ENCODE measurements around the gene CCDC183. TPM values are rescaled to one million over a fixed set of nuclear protein-coding genes. Genes with fewer than 3 reads are reported as not detected.
"Not testable (repeated sequence)": the region's sequence is repeated elsewhere in the genome, so short reads cannot be mapped to it uniquely, and the experiment has no call there.

The CCDC183 gene
- total RNA-seq, 1 donor from 2014 or later: not detected

DNA sequence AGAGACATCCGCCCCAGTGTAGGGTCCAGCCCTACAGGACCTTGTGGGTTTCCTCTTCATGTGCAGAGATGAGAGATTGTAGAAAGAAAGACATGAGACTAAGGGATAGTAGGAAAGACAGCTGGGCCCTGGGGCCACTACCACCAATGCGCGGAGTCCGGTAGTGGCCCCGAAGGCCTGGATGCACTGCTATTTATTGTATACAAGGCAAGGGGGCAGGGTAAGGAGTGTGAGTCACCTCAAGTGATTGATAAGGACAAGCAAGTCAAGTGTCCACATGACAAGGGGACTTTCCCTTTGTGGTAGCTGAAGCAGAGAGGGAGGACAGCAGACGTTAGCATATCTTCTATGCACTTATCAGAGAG is 11.2 kb upstream of the CCDC183 start:
- no peak for DNase-seq (ENCODE audit: low spot score)

DNA sequence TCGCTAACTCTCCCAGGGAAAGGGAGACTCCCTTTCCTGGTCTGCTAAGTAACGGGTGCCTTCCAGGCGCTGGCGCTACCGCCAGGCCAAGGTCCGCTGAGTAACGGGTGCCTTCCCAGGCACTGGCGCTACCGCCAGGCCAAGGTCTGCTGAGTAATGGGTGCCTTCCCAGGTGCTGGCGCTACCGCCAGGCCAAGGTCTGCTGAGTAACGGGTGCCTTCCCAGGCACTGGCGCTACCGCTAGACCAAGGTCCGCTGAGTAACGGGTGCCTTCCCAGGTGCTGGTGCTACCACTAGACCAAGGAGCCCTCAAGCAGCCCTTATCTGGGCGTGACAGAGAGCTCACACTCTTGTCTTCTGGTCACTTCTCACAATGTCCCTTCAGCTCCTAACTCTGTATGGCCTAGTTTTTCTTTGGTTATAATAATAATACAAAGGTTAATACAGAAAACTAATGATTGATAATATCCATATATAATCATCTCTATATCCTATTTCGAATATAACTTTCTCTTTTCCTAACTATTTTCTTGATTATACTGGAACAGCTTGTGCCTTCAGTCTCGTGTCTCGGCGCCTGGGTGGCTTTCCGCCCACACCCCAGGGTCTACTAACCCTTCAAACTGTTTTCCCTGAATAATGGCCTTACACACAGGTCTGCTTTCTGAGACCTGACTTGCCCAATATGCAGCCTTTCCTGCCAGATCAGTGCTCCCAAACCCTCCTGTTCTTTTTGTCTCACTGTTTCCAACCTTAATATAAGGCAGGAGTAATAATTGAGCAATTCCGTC is 10.4 kb upstream of the CCDC183 start:
- DNase-seq (ENCODE audit: low spot score): not testable (repeated sequence)

DNA sequence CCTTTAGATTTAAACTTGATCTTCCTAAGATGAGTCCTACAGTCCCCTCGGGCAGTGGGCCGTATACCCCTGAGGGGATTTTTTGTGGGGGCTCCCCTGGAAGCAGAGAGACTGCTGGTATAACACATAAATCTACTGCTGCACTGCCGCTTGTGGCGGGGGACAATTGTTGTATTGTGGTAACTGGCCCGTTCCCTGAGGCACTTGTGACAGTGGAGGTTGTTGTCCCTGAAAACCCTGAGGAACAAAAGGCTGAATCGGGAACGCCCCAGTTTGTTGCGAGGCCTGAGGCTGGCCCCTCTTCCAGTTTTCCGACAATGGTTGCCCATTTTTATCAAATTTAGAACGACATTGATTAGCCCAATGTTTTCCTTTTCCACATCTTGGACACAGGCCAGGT is 9.7 kb upstream of the CCDC183 start:
- no peak for DNase-seq (ENCODE audit: low spot score)

DNA sequence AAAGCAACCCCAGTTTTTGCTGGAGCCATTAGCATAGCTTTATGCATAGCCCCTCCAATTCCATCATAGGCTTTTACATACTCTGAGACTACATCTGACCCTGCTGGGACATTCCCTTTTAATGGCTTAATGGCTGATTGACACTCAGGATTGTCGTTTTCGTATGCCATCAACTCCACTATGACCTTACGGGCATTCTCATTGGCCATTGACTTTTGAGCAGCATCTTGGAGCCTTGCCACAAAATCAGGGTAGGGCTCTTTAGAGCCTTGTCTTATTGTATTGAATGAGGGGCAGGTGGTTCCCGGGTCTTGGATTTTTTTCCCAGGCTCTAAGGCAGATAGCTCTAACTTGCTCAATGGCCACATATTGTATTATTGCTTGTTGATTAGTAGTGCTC is 9.2 kb upstream of the CCDC183 start:
- DNase-seq (ENCODE audit: low spot score): not testable (repeated sequence)

DNA sequence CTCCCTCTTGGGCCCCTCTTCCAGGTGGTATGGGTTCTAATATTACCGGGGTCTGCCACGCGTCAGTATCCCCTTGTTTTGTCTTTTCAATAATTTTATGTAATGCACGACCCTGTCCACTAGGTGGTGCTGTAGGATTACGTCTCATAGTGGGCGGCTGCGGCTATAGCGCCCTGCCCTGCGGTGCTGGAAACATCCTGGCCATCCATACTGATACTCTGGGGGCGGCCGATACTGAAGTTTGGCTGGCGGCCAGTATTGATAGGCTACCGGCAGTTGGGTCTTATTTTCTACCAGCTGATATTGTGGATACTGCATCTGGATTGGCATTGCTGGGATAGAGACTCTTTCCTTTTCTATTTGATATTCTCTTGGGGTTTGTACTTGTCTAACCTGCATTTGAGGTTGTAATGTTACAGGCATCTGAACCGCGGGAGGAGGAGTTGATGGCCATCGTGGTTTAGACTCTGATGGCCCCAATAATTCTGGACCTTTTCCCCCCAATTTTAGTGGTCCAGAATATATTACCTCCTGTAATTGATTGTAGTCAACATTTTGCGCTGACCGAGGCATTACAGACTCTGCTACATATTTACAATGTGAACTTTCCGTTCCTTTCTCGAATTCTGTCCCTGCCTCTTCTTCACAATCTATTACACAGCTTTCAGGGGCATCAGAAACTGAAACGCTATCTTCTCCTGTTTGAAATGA is 8.3 kb upstream of the CCDC183 start:
- peak; percentile 78 for DNase-seq (ENCODE audit: low spot score)

DNA sequence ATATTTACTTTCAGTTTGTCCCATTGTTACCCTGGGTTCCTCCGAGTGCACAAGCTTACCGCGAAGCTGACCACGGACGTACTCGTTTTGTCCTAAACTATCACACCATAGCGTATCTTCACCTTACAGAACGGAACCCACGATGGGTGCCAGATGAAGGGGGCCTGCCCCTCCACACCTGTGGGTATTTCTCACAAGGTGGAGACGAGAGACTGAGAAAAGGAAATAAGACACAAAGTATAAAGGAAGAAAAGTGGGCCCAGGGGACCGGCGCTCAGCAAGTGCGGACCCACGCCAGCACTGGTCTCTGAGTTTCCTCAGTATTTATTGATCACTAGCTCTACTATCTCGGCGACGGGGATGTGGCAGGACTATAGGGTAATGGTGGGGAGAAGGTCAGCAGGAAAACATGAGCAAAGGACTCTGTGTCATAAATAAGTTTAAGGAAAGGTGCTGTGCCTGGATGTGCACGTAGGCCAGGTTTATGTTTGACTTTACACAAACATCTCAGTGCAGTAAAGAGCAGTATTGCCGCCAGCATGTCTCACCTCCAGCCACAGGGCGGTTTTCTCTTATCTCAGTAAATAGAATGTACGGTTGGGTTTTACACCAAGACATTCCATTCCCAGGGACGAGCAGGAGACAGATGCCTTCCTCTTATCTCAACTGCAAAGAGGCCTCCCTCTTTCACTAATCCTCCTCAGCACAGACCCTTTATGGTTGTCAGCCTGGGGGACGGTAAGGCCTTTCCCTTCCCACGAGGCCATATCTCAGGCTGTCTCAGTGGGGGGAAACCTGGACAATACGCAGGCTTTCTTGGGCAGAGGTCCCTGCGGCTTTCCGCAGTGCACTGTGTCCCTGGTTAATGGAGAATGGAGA is 7.3 kb upstream of the CCDC183 start:
- peak; percentile 63 for DNase-seq (ENCODE audit: low spot score)

GRCh38 chr9:136789523-136789937 is 6.6 kb upstream of the CCDC183 start:
- peak; percentile 58 for DNase-seq (ENCODE audit: low spot score)

DNA sequence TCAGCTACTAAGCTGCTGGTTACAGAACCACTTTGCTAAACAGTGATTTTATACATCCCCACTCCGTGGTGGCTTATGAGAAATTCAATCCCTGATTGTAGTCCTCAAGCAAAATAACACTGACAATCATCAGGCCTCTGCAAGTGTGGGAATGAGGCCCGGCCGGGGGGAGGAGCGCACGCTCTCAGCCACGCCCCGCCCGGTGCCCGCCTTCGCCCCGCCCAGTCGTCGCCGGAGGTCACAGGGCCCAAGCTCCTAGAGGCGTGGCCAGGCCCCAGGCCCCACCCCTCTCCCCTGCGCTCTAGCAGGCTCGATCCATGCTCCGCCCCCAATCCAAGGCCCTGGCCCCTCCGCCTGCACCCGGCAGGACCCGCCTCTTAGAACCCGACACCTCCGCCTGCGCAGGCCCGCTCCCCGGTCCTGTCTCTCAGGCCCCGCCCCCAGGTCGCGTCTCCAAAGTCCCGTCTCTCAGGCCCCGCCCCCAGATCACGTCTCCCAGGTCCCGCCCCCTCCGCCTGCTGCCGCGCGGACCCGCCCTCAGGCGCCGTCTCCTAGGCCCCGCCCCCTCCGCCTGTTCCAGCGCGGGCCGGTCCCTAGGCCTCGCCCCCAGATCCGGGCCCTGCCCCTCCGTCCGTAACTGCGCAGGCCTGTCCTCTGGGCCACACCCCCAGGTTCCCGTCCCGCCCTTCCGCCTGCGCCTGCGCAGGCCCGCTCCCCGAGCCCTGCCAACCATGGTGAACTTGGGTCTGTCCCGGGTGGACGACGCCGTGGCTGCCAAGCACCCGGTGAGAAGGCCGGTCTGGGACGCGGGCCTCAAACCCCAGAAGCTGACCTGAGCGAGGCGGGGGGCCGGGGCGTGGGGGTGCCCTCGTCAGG is 5.3 kb upstream of the CCDC183 start, which contains the start of gene TMEM141:
TMEM141 (plus strand) TSS at position 705 of the 876 bp plus-strand sequence; CDS start at position 732, 27 bp downstream.
- peak; percentile 100 for DNase-seq (ENCODE audit: low spot score)

GRCh38 chr9:136791516-136792276 is 4.4 kb upstream of the CCDC183 start:
- DNase-seq (ENCODE audit: low spot score): no peak

DNA sequence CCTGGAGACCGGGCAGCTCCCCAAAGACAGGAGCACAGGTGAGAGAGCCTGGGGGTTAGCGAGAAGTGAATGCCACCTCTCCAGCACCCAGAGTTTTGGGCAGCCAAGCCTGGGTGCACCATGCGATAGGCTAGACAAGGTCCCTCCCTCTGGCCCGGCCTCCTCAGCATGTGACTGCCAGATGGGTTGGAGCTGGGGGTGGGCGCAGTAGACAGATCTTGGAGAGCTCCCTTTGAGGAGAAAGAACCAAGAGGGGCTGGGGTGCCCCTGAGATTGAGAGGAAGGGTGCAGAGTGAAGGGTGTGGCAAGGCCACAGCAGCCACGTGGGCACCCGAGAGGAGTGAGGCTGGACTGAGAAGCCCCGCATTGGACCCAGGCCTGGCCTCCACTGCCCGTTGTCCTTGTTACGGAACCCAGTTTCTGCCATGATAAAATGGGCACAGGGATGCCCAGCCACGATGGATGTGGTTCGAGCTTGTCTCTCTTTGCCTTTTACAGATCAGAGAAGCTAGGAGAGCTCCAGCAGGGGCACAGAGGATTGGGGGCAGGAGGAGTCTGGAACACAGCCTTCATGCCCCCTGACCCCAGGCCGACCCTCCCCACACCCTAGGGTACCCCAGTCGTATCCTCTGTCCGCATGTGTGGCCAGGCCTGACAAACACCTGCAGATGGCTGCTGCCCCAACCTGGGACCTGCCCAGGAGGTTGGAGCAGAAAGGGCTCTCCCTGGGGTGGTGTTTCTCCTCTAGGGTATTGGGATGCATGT is 3.6 kb upstream of the CCDC183 start:
- peak; percentile 43 for DNase-seq (ENCODE audit: low spot score)

DNA sequence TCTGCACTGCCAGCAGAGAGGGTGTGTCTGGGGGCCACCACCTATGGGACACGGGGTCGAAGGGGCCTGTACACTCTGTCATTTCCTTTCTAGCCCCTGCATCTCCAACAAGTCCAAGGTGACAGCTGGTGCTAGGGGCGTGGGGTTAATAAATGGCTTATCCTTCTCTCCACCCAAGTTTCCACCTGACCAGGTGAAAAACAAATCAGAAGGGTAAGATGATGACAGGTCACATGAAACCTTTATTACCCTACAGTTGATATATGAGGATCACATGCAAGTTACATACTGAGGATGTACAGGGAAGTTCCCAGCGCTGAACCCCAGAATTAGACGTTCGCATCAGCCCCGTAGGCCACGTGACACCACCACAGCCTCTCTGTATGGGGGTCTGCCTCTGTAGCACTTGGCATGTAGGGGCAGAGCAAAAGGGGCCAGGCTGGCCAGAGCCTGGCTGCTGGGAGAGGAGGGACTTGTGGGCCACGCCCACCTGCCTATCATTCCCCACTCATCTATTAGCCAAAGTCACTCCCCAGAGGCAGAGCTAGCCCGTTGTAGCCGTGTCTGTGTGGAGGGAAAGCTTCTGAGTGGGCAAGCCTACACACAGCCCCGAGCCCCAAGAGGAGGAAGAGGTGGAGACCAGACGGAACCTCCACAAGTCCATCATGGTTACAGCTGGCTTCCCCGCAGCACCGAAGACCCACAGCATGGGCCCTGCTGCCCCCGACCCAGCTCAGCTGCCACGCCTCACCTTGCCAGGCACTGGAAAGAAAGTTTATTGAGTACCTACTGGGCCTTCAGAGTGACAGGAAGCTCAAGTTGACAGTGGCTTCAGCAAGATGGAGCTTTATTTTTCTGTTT is 2.8 kb upstream of the CCDC183 start:
- no peak for DNase-seq (ENCODE audit: low spot score)

- DNase-seq (ENCODE audit: low spot score): no peak
These were observed 1.7 kb upstream of the CCDC183 start for GRCh38 chr9:136794281-136794999.

- DNase-seq (ENCODE audit: low spot score): no peak
These were observed 1.2 kb upstream of the CCDC183 start for GRCh38 chr9:136795000-136795348.

DNA sequence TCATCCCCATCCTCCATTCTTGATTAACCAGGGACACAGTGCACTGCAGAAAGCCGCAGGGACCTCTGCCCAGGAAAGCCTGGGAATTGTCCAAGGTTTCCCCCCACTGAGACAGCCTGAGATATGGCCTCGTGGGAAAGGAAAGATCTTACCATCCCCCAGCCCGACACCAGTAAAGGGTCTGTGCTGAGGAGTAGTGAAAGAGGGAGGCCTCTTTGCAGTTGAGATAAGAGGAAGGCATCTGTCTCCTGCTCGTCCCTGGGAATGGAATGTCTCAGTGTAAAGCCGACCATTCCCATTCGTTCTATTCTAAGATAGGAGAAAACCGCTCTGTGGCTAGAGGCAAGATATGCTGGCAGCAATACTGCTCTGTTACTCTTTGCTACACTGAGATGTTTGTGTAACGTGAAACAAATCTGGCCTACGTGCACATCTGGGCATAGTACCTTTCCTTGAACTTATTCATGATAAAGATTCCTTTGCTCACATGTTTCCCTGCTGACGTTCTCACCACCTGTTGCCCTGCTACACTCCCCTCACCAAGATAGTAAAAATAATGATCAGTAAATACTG is 723 bp downstream of the CCDC183 start:
- peak; percentile 94 for DNase-seq (ENCODE audit: low spot score)

DNA sequence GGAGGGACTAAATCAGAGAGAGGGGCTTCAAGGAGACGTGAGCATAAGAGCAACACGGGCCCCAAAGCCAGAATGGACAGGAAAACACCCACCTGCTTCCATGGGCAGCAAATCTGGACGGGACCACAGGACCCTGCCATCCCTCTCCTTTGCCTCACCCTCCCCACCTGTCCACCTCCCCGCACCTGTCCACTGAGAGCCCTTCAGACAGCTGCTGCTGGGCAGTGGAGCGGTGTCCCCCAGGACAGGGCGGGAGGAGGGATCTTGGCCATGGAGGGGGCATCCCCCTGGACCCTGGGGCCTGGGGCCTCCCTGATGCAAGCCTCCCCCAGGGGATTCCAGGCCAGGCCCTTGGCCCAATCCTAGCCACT is 2.6 kb downstream of the CCDC183 start:
- no peak for DNase-seq (ENCODE audit: low spot score)

DNA sequence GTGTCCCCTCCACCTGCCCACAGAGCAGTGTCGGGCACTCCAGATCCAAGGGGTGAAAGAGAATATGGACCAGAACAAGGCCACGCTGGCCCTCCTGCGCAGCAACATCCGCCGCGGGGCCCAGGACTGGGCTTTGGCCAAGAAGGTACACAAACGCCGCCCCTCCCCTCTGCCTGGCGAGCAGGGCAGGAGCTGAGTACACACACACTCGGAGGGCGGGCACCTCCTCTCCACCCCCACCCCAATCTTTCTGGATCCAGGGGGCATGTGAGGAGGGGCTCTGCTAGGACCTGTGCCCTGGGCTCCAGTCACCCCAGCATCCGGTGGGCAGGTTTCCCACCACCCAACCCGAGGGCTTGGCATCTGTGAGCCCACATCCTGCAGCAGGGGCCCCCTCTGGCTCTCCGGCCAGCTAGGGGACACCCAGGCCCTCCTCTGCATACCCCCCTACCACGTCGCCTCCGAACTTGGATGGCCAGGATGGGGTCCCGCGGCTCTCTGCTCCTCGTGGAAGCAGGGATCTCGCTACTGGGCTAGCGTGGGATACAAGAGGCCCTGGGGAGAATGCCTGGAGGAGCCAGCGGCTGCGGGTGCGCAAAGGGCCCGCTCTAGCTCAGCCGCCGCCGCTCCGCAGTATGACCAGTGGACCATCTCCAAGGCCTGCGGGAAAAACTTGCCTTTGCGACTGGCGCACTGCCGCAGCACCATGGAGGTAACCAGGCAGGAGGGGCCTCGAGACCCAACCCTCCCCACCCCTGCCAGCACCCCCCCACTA is 3.1 kb downstream of the CCDC183 start:
- no peak for DNase-seq (ENCODE audit: low spot score)

Measured in umbilical cord (tissue), 2 donors.